ENCODE measurements around the gene MAPKAPK3. TPM values are rescaled to one million over a fixed set of nuclear protein-coding genes. Genes with fewer than 3 reads are reported as not detected.

MAPKAPK3 gene
- total and polyA plus RNA-seq, 2 of the 8 experiments (the other 6 are each of a cell fraction or from before 2014, with no cell fraction given): 65.4 to 99.8 TPM

GRCh38 chr3:50657816-50658215 is 40.9 kb downstream of the MAPKAPK3 start:
- no peak overlapping the region for H3K27ac ChIP-seq (ENCODE audit: low read depth, low read length)
- no peak overlapping the region for H2AK5ac ChIP-seq (ENCODE audit: low read depth, low read length)
- H3K4me1 ChIP-seq (replicated peaks in 1 of 4; ENCODE audit: control insufficient read depth in 3 of 4, insufficient read depth in 4 of 4, low read length in 3 of 4): no peaks in the 10 kb centered on the region
- CTCF ChIA-PET (ENCODE audit: partially characterized antibody): interaction anchor here (0.8 to 63.8 kb wide), 5 partner anchors 9 to 731 kb away, joined by 3 to 1262 read pairs (median 3); partner anchors contain the start of genes CISH, DOCK3 and MAPKAPK3
- H3K14ac ChIP-seq (ENCODE audit: insufficient read length): no peak overlapping the region
- no peak overlapping the region for H3K18ac ChIP-seq (ENCODE audit: extremely low read depth, low read length)
- H3K56ac ChIP-seq (replicated peaks; ENCODE audit: insufficient read length, low read depth, low read length): no peak overlapping the region
- no peak overlapping the region for H2BK5ac ChIP-seq (ENCODE audit: low read depth, low read length)
- DNase-seq (ENCODE audit: low read depth in 1 of 2, low spot score in 2 of 2) (no peak), FAIRE-seq (no peak)
- H3K36me3 ChIP-seq (ENCODE audit: control insufficient read depth in 2 of 4, insufficient read depth in 4 of 4, low read length in 3 of 4): no peaks in the 10 kb centered on the region
- H3K27me3 ChIP-seq (replicated peaks in 1 of 4; ENCODE audit: control insufficient read depth in 3 of 4, extremely low read depth in 1 of 4, insufficient read depth in 3 of 4, low read length in 3 of 4): no peaks in the 10 kb centered on the region; a peak in 1 of 7 replicates
- no peak overlapping the region for H2BK15ac ChIP-seq (ENCODE audit: low read length)
- no peak overlapping the region for H2AFZ ChIP-seq (ENCODE audit: low read length)
- H4K5ac ChIP-seq (ENCODE audit: insufficient read length, low read depth, low read length): no peak overlapping the region
- H2BK120ac ChIP-seq (replicated peaks; ENCODE audit: low read depth, low read length): no peak overlapping the region
- no peak overlapping the region for H3K9ac ChIP-seq (replicated peaks in 1 of 4; ENCODE audit: extremely low read depth in 1 of 4, low read depth in 3 of 4, low read length in 3 of 4)
- no peaks in the 10 kb centered on the region for H3K79me2 ChIP-seq (ENCODE audit: control insufficient read depth in 1 of 2, insufficient read depth in 2 of 2, low read length in 2 of 2)
- H3K4me3 ChIP-seq (ENCODE audit: extremely low read depth in 1 of 4, insufficient read depth in 2 of 4, low read depth in 3 of 4, low read length in 4 of 4): no peak overlapping the region
- H4K20me1 ChIP-seq (replicated peaks in 1 of 2; ENCODE audit: control insufficient read depth in 1 of 2, insufficient read depth in 2 of 2, low read length in 2 of 2): peaks cover 0 to 2% of the 10 kb centered on the region in 2 experiments
- no peak overlapping the region for H2BK20ac ChIP-seq (ENCODE audit: low read length)
- no peak overlapping the region for H2BK12ac ChIP-seq (ENCODE audit: low read depth, low read length)
- WGBS, 2 experiments (ENCODE audit: extremely low coverage in 1 of 2, insufficient coverage in 1 of 2, insufficient read length in 1 of 2, insufficient replicate concordance in 2 of 2, low coverage in 1 of 2, low lambda C conversion rate in 2 of 2, missing lambda C conversion rate in 1 of 2): 81% methylated on average over 3 of the region's 3 CpGs; no CpG with 5 or more reads in 1 of the 2 experiments
- H3K23ac ChIP-seq (ENCODE audit: insufficient read length): no peak overlapping the region
- H3K79me1 ChIP-seq (ENCODE audit: low read depth, low read length): no peaks in the 10 kb centered on the region; the same call in 1 of the 2 replicates
- no peaks in the 10 kb centered on the region for H3K23me2 ChIP-seq (ENCODE audit: low read depth, low read length)
- POLR2A ChIA-PET (ENCODE audit: partially characterized antibody): interaction anchor here (1.7 kb wide), 1 partner anchor 39 kb away, joined by 4 read pairs; no protein-coding TSS in a partner anchor
- no peak overlapping the region for H4K8ac ChIP-seq (ENCODE audit: extremely low read depth, insufficient read depth, low read length)
- no peak overlapping the region for H3K4me2 ChIP-seq (ENCODE audit: insufficient read depth in 1 of 2, low read depth in 2 of 2, low read length in 2 of 2)
- no peak overlapping the region for H3K4ac ChIP-seq (replicated peaks; ENCODE audit: insufficient read length, low read depth, low read length)
- no peak overlapping the region for H4K91ac ChIP-seq (replicated peaks; ENCODE audit: insufficient read length, low read length)
- H3K9me3 ChIP-seq (ENCODE audit: insufficient read depth in 2 of 2, low read depth in 1 of 2, low read length in 1 of 2): no peaks in the 10 kb centered on the region
- TF ChIP-seq CBX5 (IDR thresholded peaks at IDR 0.05; ENCODE audit: low read depth, low read length): no peak
- no peak for TF ChIP-seq CTCF (IDR thresholded peaks at IDR 0.05; ENCODE audit: control extremely low read depth in 1 of 3, insufficient read depth in 1 of 3, low read depth in 1 of 3, low read length in 3 of 3)
